HEK293 (cell line): ENCODE data around the gene LAMC3.

Source experiments
- CTCF ChIA-PET: fragments of 350-600 bp; formaldehyde crosslinking; extraction: SDS; loops from one replicate; lab custom pipeline; 2021; ENCODE audit warnings: antibody characterized with exemption; lab: Yijun Ruan, JAX
- POLR2A ChIA-PET: fragments of 300-600 bp; formaldehyde crosslinking; extraction: SDS; loops from one replicate; lab custom pipeline; 2020; ENCODE audit warnings: antibody characterized with exemption, inconsistent platforms; lab: Yijun Ruan, JAX
- H3K27ac ChIP-seq: fragments of 200-500 bp; sonication (Bioruptor generic); 2 replicates; pipeline ENCODE4 v1.5.1; 2014; ENCODE audit warnings: low read depth, low read length, control low read depth, inconsistent platforms; ENCODE audit errors: extremely low read depth
- H3K36me3 ChIP-seq, 2 experiments: fragments of 200-500 bp in 1 of 2; sonication (Bioruptor generic) in 1 of 2; 1 replicate in 1 of 2; 2 replicates in 1 of 2; pipeline ENCODE4 v1.5.1; 2014 to 2017; ENCODE audit warnings: inconsistent platforms in 2 of 2, low read length in 2 of 2; ENCODE audit not compliant: control insufficient read depth in 2 of 2, insufficient read depth in 1 of 2
- H3K4me1 ChIP-seq: fragments of 200-500 bp; sonication (Bioruptor generic); 2 replicates; pipeline ENCODE4 v1.5.1; 2014; ENCODE audit warnings: mild to moderate bottlenecking, low read length, inconsistent platforms; ENCODE audit not compliant: control insufficient read depth, insufficient read depth
- H3K4me3 ChIP-seq: 2 replicates; pipeline ENCODE4 v1.5.1; 2011; ENCODE audit warnings: low read depth, mild to moderate bottlenecking, control low read depth, low read length, moderate library complexity
- H3K9me3 ChIP-seq: fragments of 200-500 bp; sonication (Bioruptor generic); 2 replicates; pipeline ENCODE4 v1.5.1; 2014; ENCODE audit warnings: low read depth, low read length, inconsistent platforms; ENCODE audit not compliant: control insufficient read depth, insufficient read depth
- GLIS1 ChIP-seq: fragments of 450-650 bp; formaldehyde crosslinking; IDR thresholded peaks from 2 replicates; pipeline ENCODE4 v1.5.1; 2016; ENCODE audit warnings: missing biosample characterization, missing genetic modification characterization
- HOXC10 ChIP-seq: sonication (generic); formaldehyde crosslinking; IDR thresholded peaks from 2 replicates; pipeline ENCODE4 v1.8.1; 2023; ENCODE audit warnings: mild to moderate bottlenecking, missing genetic modification reagents
- REST ChIP-seq: fragments of 450-650 bp; formaldehyde crosslinking; IDR thresholded peaks from 2 replicates; pipeline ENCODE4 v1.5.1; 2016; ENCODE audit warnings: missing biosample characterization, missing genetic modification characterization
- ZBTB21 ChIP-seq: fragments of 450-650 bp; formaldehyde crosslinking; IDR thresholded peaks from 2 replicates; pipeline ENCODE4 v1.5.1; 2017; ENCODE audit warnings: missing biosample characterization, missing genetic modification characterization
- ZBTB26 ChIP-seq: fragments of 450-650 bp; formaldehyde crosslinking; optimal IDR thresholded peaks from 2 replicates; pipeline ENCODE3; 2016; ENCODE audit warnings: missing biosample characterization, mild to moderate bottlenecking, missing genetic modification characterization
- ZBTB6 ChIP-seq: fragments of 450-650 bp; formaldehyde crosslinking; IDR thresholded peaks from 2 replicates; pipeline ENCODE4 v1.5.1; 2017; ENCODE audit warnings: missing biosample characterization, missing genetic modification characterization
- ZFP37 ChIP-seq: fragments of 450-650 bp; formaldehyde crosslinking; IDR thresholded peaks from 2 replicates; pipeline ENCODE4 v1.5.1; 2016; ENCODE audit warnings: missing biosample characterization, missing genetic modification characterization
- ZNF10 ChIP-seq: fragments of 450-650 bp; formaldehyde crosslinking; IDR thresholded peaks from 2 replicates; pipeline ENCODE4 v1.5.1; 2017; ENCODE audit warnings: missing biosample characterization, missing genetic modification characterization
- ZNF112 ChIP-seq: fragments of 450-650 bp; formaldehyde crosslinking; IDR thresholded peaks from 2 replicates; pipeline ENCODE4 v1.5.0; 2017; ENCODE audit warnings: missing biosample characterization, missing genetic modification characterization
- ZNF146 ChIP-seq: fragments of 450-650 bp; formaldehyde crosslinking; IDR thresholded peaks from 2 replicates; pipeline ENCODE4 v1.5.1; 2016; ENCODE audit warnings: missing biosample characterization, missing genetic modification characterization
- ZNF18 ChIP-seq: fragments of 450-650 bp; formaldehyde crosslinking; IDR thresholded peaks from 2 replicates; pipeline ENCODE4 v1.5.1; 2016; ENCODE audit warnings: missing biosample characterization, missing genetic modification characterization
- ZNF184 ChIP-seq: fragments of 450-650 bp; IDR thresholded peaks from 2 replicates; pipeline ENCODE4 v1.5.1; 2018; ENCODE audit warnings: missing biosample characterization, mild to moderate bottlenecking, missing genetic modification characterization
- ZNF202 ChIP-seq: fragments of 450-650 bp; formaldehyde crosslinking; IDR thresholded peaks from 2 replicates; pipeline ENCODE4 v1.5.1; 2016; ENCODE audit warnings: missing biosample characterization, missing genetic modification characterization, borderline replicate concordance
- ZNF214 ChIP-seq: fragments of 450-650 bp; formaldehyde crosslinking; IDR thresholded peaks from 2 replicates; pipeline ENCODE4 v1.5.1; 2017; ENCODE audit warnings: missing biosample characterization, mild to moderate bottlenecking, missing genetic modification characterization, borderline replicate concordance
- ZNF280D ChIP-seq: fragments of 450-650 bp; formaldehyde crosslinking; IDR thresholded peaks from 2 replicates; pipeline ENCODE4 v1.5.1; 2016; ENCODE audit warnings: missing biosample characterization, missing genetic modification characterization
- ZNF416 ChIP-seq: fragments of 450-650 bp; formaldehyde crosslinking; IDR thresholded peaks from 2 replicates; pipeline ENCODE4 v1.5.1; 2016; ENCODE audit warnings: missing biosample characterization, missing genetic modification characterization
- ZNF521 ChIP-seq: fragments of 450-650 bp; formaldehyde crosslinking; IDR thresholded peaks from 2 replicates; pipeline ENCODE4 v1.5.1; 2017; ENCODE audit warnings: missing biosample characterization, mild to moderate bottlenecking, missing genetic modification characterization
- ZNF555 ChIP-seq: fragments of 450-650 bp; formaldehyde crosslinking; conservative IDR thresholded peaks from 2 replicates; pipeline ENCODE4 v1.5.1; 2017; ENCODE audit warnings: missing biosample characterization, mild to moderate bottlenecking, missing genetic modification characterization, inconsistent platforms
- ZNF658 ChIP-seq: fragments of 450-650 bp; formaldehyde crosslinking; IDR thresholded peaks from 2 replicates; pipeline ENCODE4; 2016; ENCODE audit warnings: missing biosample characterization, missing genetic modification characterization
- ZNF776 ChIP-seq: fragments of 450-650 bp; formaldehyde crosslinking; IDR thresholded peaks from 2 replicates; pipeline ENCODE4 v1.5.0; 2017; ENCODE audit warnings: missing biosample characterization, missing genetic modification characterization, borderline replicate concordance
- ZNF791 ChIP-seq: fragments of 450-650 bp; formaldehyde crosslinking; IDR thresholded peaks from 2 replicates; pipeline ENCODE4 v1.5.1; 2016; ENCODE audit warnings: missing biosample characterization, missing genetic modification characterization
- ZNF837 ChIP-seq: fragments of 450-650 bp; formaldehyde crosslinking; IDR thresholded peaks from 2 replicates; pipeline ENCODE4 v1.5.1; 2016; ENCODE audit warnings: missing biosample characterization, missing genetic modification characterization
- ZSCAN23 ChIP-seq: fragments of 450-650 bp; formaldehyde crosslinking; IDR thresholded peaks from 2 replicates; pipeline ENCODE4 v1.5.1; 2016; ENCODE audit warnings: missing biosample characterization, missing genetic modification characterization

Gene LAMC3

GRCh38 chr9:131027048-131027871 lies 18.3 kb downstream of the LAMC3 start (continued):
- no peak for TF ChIP-seq ZNF555 (tag by site-specific recombination)
- TF ChIP-seq ZNF214 = no peak
- TF ChIP-seq ZBTB21 (tag by site-specific recombination) = no peak
- TF ChIP-seq ZNF10 (tag by site-specific recombination) = no peak
- no peak for TF ChIP-seq ZBTB26 (tag by site-specific recombination)
- TF ChIP-seq GLIS1 = no peak
- TF ChIP-seq HOXC10 (CRISPR knock-in tag) = no peak
- TF ChIP-seq ZNF146 (tag by site-specific recombination) = no peak
- TF ChIP-seq ZNF184 (tag by site-specific recombination) = no peak
- no peak for TF ChIP-seq ZNF658

- Histone ChIP-seq H3K27ac (no peak overlapping the region), H3K4me1 (no peaks in the 10 kb centered on the region), H3K4me3 (no peak overlapping the region), H3K36me3 (no peaks in the 10 kb centered on the region), H3K9me3 (no peaks in the 10 kb centered on the region)
- POLR2A ChIA-PET = no interaction called here
- CTCF ChIA-PET = interaction anchor here (0.6 to 3.0 kb wide), 4 partner anchors 17 to 161 kb away, joined by 3 to 13 read pairs (median 4); no protein-coding TSS in a partner anchor
- TF ChIP-seq ZNF112 (tag by site-specific recombination) (no peak), ZBTB6 (no peak), ZSCAN23 (tag by site-specific recombination) (no peak), ZNF837 (tag by site-specific recombination) (no peak), REST (tag by site-specific recombination) (no peak), ZNF521 (tag by site-specific recombination) (no peak), ZNF776 (tag by site-specific recombination) (no peak), ZNF280D (no peak), ZFP37 (tag by site-specific recombination) (no peak), ZNF18 (tag by site-specific recombination) (no peak), ZNF416 (tag by site-specific recombination) (no peak), ZNF202 (tag by site-specific recombination) (no peak), ZNF791 (tag by site-specific recombination) (no peak)
These were observed 18.9 kb downstream of the LAMC3 start for GRCh38 chr9:131027872-131028179.
